H9 (cell line): Measurements from ENCODE around the gene WWC1. TPM values are rescaled to one million over a fixed set of nuclear protein-coding genes. Genes with fewer than 3 reads are reported as not detected.

Source experiments
- DNase-seq: peaks from one replicate; pipeline ENCODE4 v3.0.0-alpha.2; 2017
- H2AFZ ChIP-seq: one replicate; pipeline ENCODE4 v1.6.1; 2013; ENCODE audit warnings: mild to moderate bottlenecking, low read length, control low read depth, moderate library complexity
- H2AK5ac ChIP-seq: 2 replicates; pipeline ENCODE4 v1.6.1; 2013; ENCODE audit warnings: low read length, control low read depth, mixed read lengths; ENCODE audit not compliant: insufficient read length
- H2BK120ac ChIP-seq: one replicate; pipeline ENCODE4 v1.6.1; 2013; ENCODE audit warnings: low read depth, mild to moderate bottlenecking, low read length, control low read depth, inconsistent platforms; ENCODE audit not compliant: poor library complexity, severe bottlenecking
- H2BK12ac ChIP-seq: 2 replicates; pipeline ENCODE4 v1.6.1; 2013; ENCODE audit warnings: low read length, control low read depth, mixed read lengths, low read depth; ENCODE audit not compliant: insufficient read length
- H2BK15ac ChIP-seq: 2 replicates; pipeline ENCODE4 v1.6.1; 2013; ENCODE audit warnings: low read depth, low read length, control low read depth
- H2BK20ac ChIP-seq: one replicate; pipeline ENCODE4 v1.6.1; 2013; ENCODE audit warnings: low read depth, mild to moderate bottlenecking, low read length, control low read depth, inconsistent platforms; ENCODE audit not compliant: poor library complexity, severe bottlenecking
- H2BK5ac ChIP-seq: 2 replicates; pipeline ENCODE4 v1.6.1; 2013; ENCODE audit warnings: low read length, control low read depth, mixed read lengths; ENCODE audit not compliant: insufficient read length
- H3K14ac ChIP-seq: 2 replicates; pipeline ENCODE4 v1.6.1; 2013; ENCODE audit warnings: low read length, control low read depth; ENCODE audit not compliant: insufficient read depth
- H3K18ac ChIP-seq: 2 replicates; pipeline ENCODE4 v1.6.1; 2013; ENCODE audit warnings: low read depth, mild to moderate bottlenecking, mixed read lengths, low read length, control low read depth; ENCODE audit not compliant: insufficient read length
- H3K23ac ChIP-seq: 2 replicates; pipeline ENCODE4 v1.6.1; 2013; ENCODE audit warnings: low read length, control low read depth, mixed read lengths, low read depth; ENCODE audit not compliant: insufficient read length
- H3K23me2 ChIP-seq: 2 replicates; pipeline ENCODE4 v1.6.1; 2013; ENCODE audit warnings: low read depth, mild to moderate bottlenecking, mixed read lengths, low read length, control low read depth; ENCODE audit not compliant: insufficient read length, poor library complexity, severe bottlenecking
- H3K27ac ChIP-seq: 2 replicates; pipeline ENCODE4 v1.5.1; 2013; ENCODE audit warnings: low read length, control low read depth, mixed read lengths, low read depth; ENCODE audit not compliant: insufficient read length
- H3K27me3 ChIP-seq: 2 replicates; pipeline ENCODE4 v1.6.1; 2013; ENCODE audit warnings: low read length, control low read depth, inconsistent platforms; ENCODE audit not compliant: insufficient read depth
- H3K4ac ChIP-seq: 2 replicates; pipeline ENCODE4 v1.6.1; 2013; ENCODE audit warnings: low read depth, mild to moderate bottlenecking, control low read depth, inconsistent platforms, low read length, moderate library complexity
- H3K4me1 ChIP-seq: 2 replicates; pipeline ENCODE4 v1.6.1; 2013; ENCODE audit warnings: low read length, control low read depth, inconsistent platforms; ENCODE audit not compliant: insufficient read depth
- H3K4me2 ChIP-seq: 2 replicates; pipeline ENCODE4 v1.6.1; 2013; ENCODE audit warnings: low read length, control low read depth, mixed read lengths; ENCODE audit not compliant: insufficient read length, insufficient read depth
- H3K56ac ChIP-seq: 2 replicates; pipeline ENCODE4 v1.6.1; 2013; ENCODE audit warnings: low read depth, mild to moderate bottlenecking, mixed read lengths, low read length, control low read depth; ENCODE audit not compliant: insufficient read length
- H3K79me1 ChIP-seq: 2 replicates; pipeline ENCODE4 v1.6.1; 2013; ENCODE audit warnings: low read depth, mild to moderate bottlenecking, moderate library complexity, low read length, control low read depth, inconsistent platforms; ENCODE audit not compliant: insufficient read depth, poor library complexity, severe bottlenecking
- H3K79me2 ChIP-seq: 2 replicates; pipeline ENCODE4 v1.6.1; 2013; ENCODE audit warnings: low read length, control low read depth, inconsistent platforms; ENCODE audit not compliant: insufficient read depth
- H3K9ac ChIP-seq: 2 replicates; pipeline ENCODE4 v1.6.1; 2013; ENCODE audit warnings: low read length, control low read depth, mixed read lengths; ENCODE audit not compliant: insufficient read length; ENCODE audit errors: extremely low read depth
- H3K9me3 ChIP-seq: one replicate; pipeline ENCODE4 v1.6.1; 2013; ENCODE audit warnings: low read depth, low read length, inconsistent platforms; ENCODE audit not compliant: control insufficient read depth
- H3T11ph ChIP-seq: one replicate; pipeline ENCODE4 v1.6.1; 2013; ENCODE audit warnings: mild to moderate bottlenecking, low read length, control low read depth, inconsistent platforms
- H4K20me1 ChIP-seq: one replicate; pipeline ENCODE4 v1.6.1; 2013; ENCODE audit not compliant: control insufficient read depth, insufficient read length, insufficient read depth
- H4K5ac ChIP-seq: 2 replicates; pipeline ENCODE4 v1.6.1; 2013; ENCODE audit warnings: low read depth, mild to moderate bottlenecking, mixed read lengths, low read length, control low read depth; ENCODE audit not compliant: insufficient read length
- H4K8ac ChIP-seq: replicated peaks from 2 replicates; pipeline ENCODE4 v1.6.1; 2013; ENCODE audit warnings: low read length, control low read depth, mixed read lengths, low read depth; ENCODE audit not compliant: insufficient read length
- H4K91ac ChIP-seq: 2 replicates; pipeline ENCODE4 v1.6.1; 2013; ENCODE audit warnings: low read depth, mild to moderate bottlenecking, moderate library complexity, mixed read lengths, low read length, control low read depth; ENCODE audit not compliant: insufficient read length
- H3K27ac Mint-ChIP-seq, 3 experiments: 2 replicates in 2 of 3; 3 replicates in 1 of 3; pipeline ENCODE4 v1.8.0; 2020 to 2021; ENCODE audit warnings: mixed read lengths in 3 of 3, mild to moderate bottlenecking in 1 of 3, moderate library complexity in 1 of 3
- H3K27me3 Mint-ChIP-seq: 2 replicates; pipeline ENCODE4 v1.8.0; 2021; ENCODE audit warnings: low read depth, mild to moderate bottlenecking, moderate library complexity, mixed read lengths
- H3K36me3 Mint-ChIP-seq, 3 experiments: 2 replicates in 2 of 3; 3 replicates in 1 of 3; pipeline ENCODE4 v1.8.0; 2020 to 2021; ENCODE audit warnings: low read depth in 3 of 3, mixed read lengths in 3 of 3; ENCODE audit not compliant: insufficient read depth in 1 of 3
- H3K4me1 Mint-ChIP-seq, 2 experiments: 2 replicates each; pipeline ENCODE4 v1.8.0; 2020; ENCODE audit warnings: mixed read lengths in 2 of 2
- H3K4me3 Mint-ChIP-seq, 2 experiments: 2 replicates in 1 of 2; 3 replicates in 1 of 2; pipeline ENCODE4 v1.8.0; 2020 to 2021; ENCODE audit warnings: mild to moderate bottlenecking in 2 of 2, mixed read lengths in 2 of 2, moderate library complexity in 1 of 2
- H3K9me3 Mint-ChIP-seq, 2 experiments: 2 replicates in 1 of 2; 3 replicates in 1 of 2; pipeline ENCODE4 v1.8.0; 2020; ENCODE audit warnings: mild to moderate bottlenecking in 2 of 2, mixed read lengths in 2 of 2, moderate library complexity in 1 of 2
- WGBS: extraction: QIAGEN DNeasy Blood & Tissue Kit; methylation state at CpG from one replicate; pipeline ENCODE4 v1.1.7; 2013; ENCODE audit warnings: missing lambda C conversion rate, low lambda C conversion rate, mixed read lengths; ENCODE audit not compliant: insufficient read length; ENCODE audit errors: extremely low coverage; 5-methylcytosine and 5-hydroxymethylcytosine counted together
- total RNA-seq: library from RNA; stranded (reverse); gene quantifications from 2 replicates; pipeline ENCODE4 v1.2.1, GENCODE V29; 2021
- TF ChIP-seq, protein P1 (sequence below): fragments of 200-600 bp; sonication (generic); conservative IDR thresholded peaks from 3 replicates; pipeline ENCODE4 v1.8.0; 2021; ENCODE audit warnings: antibody characterized with exemption, mild to moderate bottlenecking

WWC1 gene
- total RNA-seq, 1 experiment from 2014 or later: 28.2 TPM

DNA sequence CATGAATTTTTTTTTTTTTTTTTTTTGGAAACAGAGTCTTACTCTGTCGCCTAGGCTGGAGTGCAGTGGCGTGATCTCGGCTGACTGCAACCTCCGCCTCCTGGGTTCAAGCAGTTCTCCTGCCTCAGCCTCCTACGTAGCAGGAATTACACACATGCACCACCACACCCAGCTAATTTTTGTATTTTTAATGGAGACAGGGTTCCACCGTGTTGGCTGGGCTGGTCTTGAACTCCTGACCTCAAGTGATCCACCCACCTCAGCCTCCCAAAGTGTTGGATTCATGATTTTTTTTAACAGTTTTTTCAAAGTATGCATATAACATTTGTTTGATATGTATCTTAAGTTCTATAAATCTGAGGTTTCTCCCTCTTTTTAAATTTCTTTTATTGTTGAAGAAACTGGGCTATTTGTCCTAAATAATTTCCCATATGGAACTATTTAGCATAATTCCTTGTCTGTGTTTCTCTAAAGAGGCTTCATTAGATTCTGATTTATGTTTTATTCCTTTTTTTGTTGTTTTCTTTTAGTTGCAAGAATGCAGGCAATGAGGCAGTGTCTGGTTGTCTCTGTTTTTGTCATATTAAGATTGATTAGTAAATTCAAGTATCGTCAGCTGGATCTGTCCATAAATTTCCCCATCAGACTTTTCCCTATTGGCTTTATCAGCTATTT is 211.3 kb downstream of the WWC1 start:
- Histone ChIP-seq H3K9ac (no peak overlapping the region), H3K4ac (no peak overlapping the region), H4K20me1 (no peaks in the 10 kb centered on the region), H3K56ac (no peak overlapping the region), H3K4me2 (no peak overlapping the region), H3K27me3 (no peaks in the 10 kb centered on the region), H4K8ac (no peak overlapping the region), H2BK20ac (no peak overlapping the region), H2AK5ac (no peak overlapping the region), H3K18ac (no peak overlapping the region), H3K23ac (no peak overlapping the region), H2AFZ (no peak overlapping the region), H3K4me1 (no peaks in the 10 kb centered on the region), H3K79me1 (peaks cover 3% of the 10 kb centered on the region), H3K14ac (no peak overlapping the region), H3T11ph (no peak overlapping the region), H3K23me2 (no peaks in the 10 kb centered on the region), H3K79me2 (no peaks in the 10 kb centered on the region), H4K91ac (no peak overlapping the region), H3K27ac (no peak overlapping the region), H2BK15ac (no peak overlapping the region), H2BK5ac (no peak overlapping the region), H2BK120ac (no peak overlapping the region), H4K5ac (no peak overlapping the region), H2BK12ac (no peak overlapping the region), H3K9me3 (no peaks in the 10 kb centered on the region)
- H3K27ac Mint-ChIP-seq: no peak overlapping the region
- no peaks in the 10 kb centered on the region for H3K9me3 Mint-ChIP-seq
- peaks cover 19 to 63% (median 60%) of the 10 kb centered on the region in 3 experiments; a peak in 6 of 7 replicates for H3K36me3 Mint-ChIP-seq
- no peaks in the 10 kb centered on the region for H3K27me3 Mint-ChIP-seq
- TF ChIP-seq, protein P1, sequence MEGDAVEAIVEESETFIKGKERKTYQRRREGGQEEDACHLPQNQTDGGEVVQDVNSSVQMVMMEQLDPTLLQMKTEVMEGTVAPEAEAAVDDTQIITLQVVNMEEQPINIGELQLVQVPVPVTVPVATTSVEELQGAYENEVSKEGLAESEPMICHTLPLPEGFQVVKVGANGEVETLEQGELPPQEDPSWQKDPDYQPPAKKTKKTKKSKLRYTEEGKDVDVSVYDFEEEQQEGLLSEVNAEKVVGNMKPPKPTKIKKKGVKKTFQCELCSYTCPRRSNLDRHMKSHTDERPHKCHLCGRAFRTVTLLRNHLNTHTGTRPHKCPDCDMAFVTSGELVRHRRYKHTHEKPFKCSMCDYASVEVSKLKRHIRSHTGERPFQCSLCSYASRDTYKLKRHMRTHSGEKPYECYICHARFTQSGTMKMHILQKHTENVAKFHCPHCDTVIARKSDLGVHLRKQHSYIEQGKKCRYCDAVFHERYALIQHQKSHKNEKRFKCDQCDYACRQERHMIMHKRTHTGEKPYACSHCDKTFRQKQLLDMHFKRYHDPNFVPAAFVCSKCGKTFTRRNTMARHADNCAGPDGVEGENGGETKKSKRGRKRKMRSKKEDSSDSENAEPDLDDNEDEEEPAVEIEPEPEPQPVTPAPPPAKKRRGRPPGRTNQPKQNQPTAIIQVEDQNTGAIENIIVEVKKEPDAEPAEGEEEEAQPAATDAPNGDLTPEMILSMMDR: no peak
- DNase-seq: no peak
- H3K4me1 Mint-ChIP-seq: no peaks in the 10 kb centered on the region
- WGBS: no CpG with 5 or more reads among the region's 7 CpGs
- no peak overlapping the region for H3K4me3 Mint-ChIP-seq
